ENCODE measurements around the gene MARCHF10.
A peak's percentile ranks its signal among the peaks of the same experiment; 100 is the strongest.

MARCHF10 gene

DNA sequence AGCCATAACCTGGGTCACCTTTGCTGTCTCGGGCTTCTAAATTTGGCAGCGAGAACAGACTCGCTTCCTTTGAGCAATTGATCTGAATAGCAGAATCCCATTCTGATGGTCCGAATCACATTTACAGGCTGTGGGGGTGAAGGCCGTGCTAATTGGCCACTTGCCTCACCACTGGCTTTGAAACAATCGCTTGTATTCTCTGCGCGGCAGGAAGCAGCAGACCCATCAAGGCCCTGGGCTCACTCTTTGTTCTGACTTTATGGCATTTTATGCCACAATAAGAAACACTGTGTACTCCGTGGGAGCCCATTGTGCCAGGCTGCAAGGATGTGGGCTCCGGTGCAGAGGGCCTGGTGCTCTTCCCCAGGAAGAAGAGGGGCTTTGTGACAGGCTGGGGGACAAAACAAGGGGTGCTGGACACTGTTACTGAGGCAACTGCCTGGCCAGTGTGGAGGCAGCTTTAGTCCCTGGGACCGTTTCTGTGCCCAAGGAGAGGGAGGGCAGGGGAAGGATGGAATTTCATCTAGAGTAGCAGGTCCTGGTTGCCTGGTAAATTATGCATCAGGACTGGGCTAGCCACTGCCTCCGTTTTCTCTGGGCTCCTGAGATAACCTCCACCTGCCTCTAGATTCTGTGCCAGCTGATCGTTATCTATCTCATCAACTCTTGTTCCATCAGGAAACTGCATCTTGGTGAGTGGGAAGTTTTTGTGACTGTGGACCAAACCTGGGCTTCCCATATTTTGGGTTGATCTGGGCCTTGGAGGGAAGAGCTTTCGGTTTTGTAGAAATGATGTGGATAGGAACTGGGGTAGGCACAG lies 102.1 kb downstream of the MARCHF10 start:
- no peak for TF ChIP-seq ZFX (IDR thresholded peaks at IDR 0.05)
- TF ChIP-seq, protein P1, sequence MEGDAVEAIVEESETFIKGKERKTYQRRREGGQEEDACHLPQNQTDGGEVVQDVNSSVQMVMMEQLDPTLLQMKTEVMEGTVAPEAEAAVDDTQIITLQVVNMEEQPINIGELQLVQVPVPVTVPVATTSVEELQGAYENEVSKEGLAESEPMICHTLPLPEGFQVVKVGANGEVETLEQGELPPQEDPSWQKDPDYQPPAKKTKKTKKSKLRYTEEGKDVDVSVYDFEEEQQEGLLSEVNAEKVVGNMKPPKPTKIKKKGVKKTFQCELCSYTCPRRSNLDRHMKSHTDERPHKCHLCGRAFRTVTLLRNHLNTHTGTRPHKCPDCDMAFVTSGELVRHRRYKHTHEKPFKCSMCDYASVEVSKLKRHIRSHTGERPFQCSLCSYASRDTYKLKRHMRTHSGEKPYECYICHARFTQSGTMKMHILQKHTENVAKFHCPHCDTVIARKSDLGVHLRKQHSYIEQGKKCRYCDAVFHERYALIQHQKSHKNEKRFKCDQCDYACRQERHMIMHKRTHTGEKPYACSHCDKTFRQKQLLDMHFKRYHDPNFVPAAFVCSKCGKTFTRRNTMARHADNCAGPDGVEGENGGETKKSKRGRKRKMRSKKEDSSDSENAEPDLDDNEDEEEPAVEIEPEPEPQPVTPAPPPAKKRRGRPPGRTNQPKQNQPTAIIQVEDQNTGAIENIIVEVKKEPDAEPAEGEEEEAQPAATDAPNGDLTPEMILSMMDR (conservative IDR thresholded peaks at IDR 0.05) = no peak
- H3K27ac ChIP-seq = peak overlapping the region; percentile 10

DNA sequence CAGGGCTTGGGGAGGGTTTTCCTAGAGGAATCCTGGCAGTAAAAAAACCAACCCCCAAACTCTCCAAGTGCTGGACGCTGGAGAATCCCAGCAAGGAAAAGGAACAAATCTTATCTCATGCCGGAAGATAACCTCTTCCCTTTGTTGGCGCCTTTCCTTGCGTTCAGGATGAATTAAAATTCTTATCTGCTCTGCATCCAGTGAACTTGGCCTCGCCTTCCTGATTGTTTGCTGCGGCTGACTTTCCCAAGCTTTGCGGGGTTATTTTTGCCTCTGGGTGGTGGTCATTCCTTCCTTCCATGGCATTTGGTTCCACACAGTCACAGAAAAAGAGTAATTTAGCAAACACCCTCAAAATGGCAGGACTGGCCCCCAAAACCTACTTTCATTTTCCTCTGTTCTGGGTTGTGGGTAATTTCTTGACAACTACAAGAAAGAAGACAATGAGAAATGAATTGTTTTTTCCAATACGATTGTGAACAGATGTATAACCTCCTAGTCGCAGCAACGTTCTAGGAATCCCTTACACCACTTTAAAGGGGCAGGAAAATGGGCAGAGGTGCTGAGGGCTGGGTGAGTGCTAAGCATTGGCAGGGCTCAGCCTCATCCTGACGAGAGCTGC lies 102.8 kb downstream of the MARCHF10 start:
- H3K27ac ChIP-seq = peak overlapping the region; percentile 4; the same call in 1 of the 2 replicates
- TF ChIP-seq, protein P1 (conservative IDR thresholded peaks at IDR 0.05) = no peak
- no peak for TF ChIP-seq ZFX (IDR thresholded peaks at IDR 0.05)

DNA sequence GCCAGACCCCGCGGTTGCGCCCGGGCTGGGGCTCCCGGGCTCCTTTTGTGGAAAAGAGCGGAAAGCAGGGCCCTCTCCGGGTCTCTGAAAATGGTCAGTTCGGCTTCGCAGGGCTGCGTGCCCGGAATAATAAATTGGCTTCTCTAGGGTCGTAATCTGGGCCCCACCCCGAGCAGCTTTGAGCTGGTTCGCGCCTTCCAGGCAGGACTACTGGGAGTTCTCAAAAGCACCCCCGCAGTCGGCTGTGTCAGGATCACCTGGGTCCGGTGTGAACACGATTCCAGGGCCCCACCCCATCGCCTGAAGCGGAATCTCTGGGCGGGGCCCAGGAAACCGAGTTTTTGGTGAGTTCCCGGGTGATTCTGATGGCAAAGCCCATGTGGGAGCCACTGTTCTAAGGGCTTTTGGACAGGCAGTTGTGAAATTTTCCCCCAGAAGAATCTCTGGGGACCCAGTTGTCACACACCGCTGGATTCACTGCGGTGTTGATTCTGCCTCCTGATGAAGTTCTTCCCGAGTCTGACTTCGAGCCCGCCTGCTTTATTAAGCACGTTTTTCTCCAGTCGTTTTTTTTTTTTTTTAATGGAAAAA lies 103.6 kb downstream of the MARCHF10 start:
- peak overlapping the region; percentile 47 for H3K27ac ChIP-seq
- TF ChIP-seq ZFX (IDR thresholded peaks at IDR 0.05) = no peak

DNA sequence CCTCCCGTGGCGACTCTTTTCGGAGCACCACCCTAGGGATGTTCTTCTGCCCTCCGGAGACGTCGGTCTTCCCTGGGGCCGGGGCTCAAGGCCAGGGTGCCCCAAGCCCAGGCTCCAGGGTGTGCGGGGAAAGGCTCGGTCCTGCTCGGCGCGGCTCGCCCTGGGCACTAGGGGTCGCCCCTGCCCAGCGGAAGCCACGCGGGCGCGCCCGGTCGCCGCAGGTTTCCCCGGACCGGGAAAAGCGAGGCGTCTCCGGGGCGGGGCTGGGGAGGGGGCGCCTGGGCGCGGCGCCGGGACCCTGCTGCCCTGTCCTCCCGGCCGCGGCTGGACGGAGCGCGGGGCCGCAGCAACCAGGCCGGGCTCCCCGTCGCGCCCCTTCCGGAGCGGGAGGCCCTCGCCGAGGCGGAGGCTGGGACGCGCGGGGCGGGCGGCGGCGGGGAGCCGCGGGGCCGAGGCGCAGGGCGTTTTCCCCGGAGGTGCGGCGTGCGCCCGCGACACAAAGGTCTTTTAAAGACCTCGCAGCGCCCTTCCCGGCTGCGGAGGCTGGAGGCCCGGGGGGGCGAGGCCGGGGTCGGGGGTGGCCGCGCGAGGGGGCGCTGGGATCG lies 104.2 kb downstream of the MARCHF10 start:
- peak overlapping the region; percentile 47 for H3K27ac ChIP-seq
- TF ChIP-seq, protein P1 (conservative IDR thresholded peaks at IDR 0.05) = peak; percentile 97
- no peak for TF ChIP-seq ZFX (IDR thresholded peaks at IDR 0.05)

DNA sequence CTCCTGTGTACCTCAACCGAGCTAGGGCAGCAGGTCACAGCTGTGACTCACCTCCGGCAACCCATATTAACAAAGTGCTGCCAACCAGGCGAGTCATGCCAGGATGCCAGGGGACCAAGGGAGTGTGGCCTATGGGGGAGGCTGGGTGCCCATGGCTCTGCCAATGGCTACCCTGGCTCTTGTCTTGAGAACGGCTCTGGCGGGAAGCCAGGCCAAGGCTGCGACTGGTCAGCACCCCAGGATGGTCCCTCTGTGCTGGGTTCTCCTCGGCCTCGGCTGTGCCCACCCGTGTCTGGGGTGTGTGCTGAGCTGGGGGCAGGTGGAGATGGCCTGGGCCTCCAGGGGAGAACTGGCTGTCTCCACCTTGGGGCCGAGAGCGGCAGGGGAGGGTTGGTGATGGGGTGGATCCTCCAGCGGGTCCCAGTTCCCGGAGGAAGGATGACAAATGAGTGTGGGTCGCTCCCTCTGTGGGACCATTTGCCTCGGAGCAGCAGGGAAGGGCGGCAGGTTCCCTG lies 104.8 kb downstream of the MARCHF10 start:
- peak overlapping the region; percentile 47; the same call in 1 of the 2 replicates for H3K27ac ChIP-seq
- TF ChIP-seq, protein P1 (conservative IDR thresholded peaks at IDR 0.05) = no peak
- TF ChIP-seq ZFX (IDR thresholded peaks at IDR 0.05) = no peak

DNA sequence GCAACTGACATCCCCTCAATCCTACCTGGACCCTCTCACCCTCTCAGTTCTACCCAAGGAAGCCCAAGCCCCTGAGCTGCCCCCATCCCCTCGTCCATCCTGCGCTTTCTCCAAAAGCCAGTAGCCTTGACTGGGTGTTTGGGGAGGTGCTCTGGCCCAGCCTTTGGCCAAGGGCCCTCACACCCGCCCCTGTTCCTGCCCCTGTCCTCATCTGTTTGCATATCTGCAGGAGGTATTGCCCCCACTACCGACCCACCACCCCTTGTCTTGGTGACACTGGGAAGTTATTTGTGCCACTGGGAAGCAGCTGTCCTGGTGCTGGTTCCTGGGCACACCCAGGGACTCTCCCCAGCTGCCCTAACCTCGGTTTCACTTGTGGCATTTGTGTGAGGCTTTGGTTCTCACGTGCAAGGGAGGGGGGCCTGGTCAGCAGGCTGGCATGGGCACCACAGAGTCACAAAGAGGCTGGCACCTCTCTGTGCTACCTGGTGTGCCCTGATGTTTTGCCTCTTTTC lies 105.3 kb downstream of the MARCHF10 start:
- H3K27ac ChIP-seq = no peak overlapping the region
- TF ChIP-seq, protein P1 (conservative IDR thresholded peaks at IDR 0.05) = no peak
- no peak for TF ChIP-seq ZFX (IDR thresholded peaks at IDR 0.05)

DNA sequence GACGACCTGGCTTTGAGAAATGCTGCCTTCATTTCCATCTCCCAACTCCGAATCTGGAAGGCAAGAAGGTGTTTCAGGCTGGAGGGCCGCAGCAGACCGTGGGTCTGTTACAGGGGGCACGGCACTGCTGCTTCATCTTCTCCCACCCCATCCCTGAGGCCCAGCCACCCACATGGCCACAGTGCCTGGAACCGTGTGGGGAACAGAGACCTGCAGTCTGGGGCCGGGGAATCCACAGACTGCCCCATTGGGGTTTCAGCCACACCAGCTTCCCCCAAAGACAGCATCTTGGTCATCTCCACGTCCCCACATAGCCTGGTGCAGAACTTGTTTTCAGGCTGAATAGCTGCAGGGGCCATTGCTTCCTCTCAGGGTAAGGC lies 106.4 kb downstream of the MARCHF10 start:
- no peak for TF ChIP-seq ZFX (IDR thresholded peaks at IDR 0.05)
- TF ChIP-seq, protein P1 (conservative IDR thresholded peaks at IDR 0.05) = no peak
- H3K27ac ChIP-seq = no peak overlapping the region
